ENCODE data around the gene RTN4R. TPM values are rescaled to one million over a fixed set of nuclear protein-coding genes. Genes with fewer than 3 reads are reported as not detected.

RTN4R gene
- total RNA-seq, 1 experiment from 2014 or later, result 9.6 TPM

GRCh38 chr22:20217563-20217962, 50.6 kb downstream of the RTN4R start:
- no TSS peak for BruUV-seq (replicated peaks)
- CTCF ChIA-PET, result no interaction called here
- no peak overlapping the region for H3K4me3 ChIP-seq (ENCODE audit: low read depth, low read length, poor library complexity, severe bottlenecking)
- H3K36me3 ChIP-seq (ENCODE audit: insufficient read depth, low read length, poor library complexity, severe bottlenecking), result no peaks in the 10 kb centered on the region
- H3K4me1 ChIP-seq (ENCODE audit: insufficient read depth, low read length, poor library complexity, severe bottlenecking), result peaks cover 31% of the 10 kb centered on the region
- no peaks in the 10 kb centered on the region for H3K9me3 ChIP-seq (ENCODE audit: low read depth, low read length, poor library complexity, severe bottlenecking)
- TF ChIP-seq CTCF (conservative IDR thresholded peaks at IDR 0.05; ENCODE audit: low read depth, low read length) (no peak), EZH2 (IDR thresholded peaks at IDR 0.05; ENCODE audit: borderline replicate concordance, low read depth, low read length, poor library complexity, severe bottlenecking) (no peak)
- H3K27ac ChIP-seq (ENCODE audit: low read depth, low read length, poor library complexity, severe bottlenecking), result no peak overlapping the region
- no peaks in the 10 kb centered on the region for H3K27me3 ChIP-seq (replicated peaks; ENCODE audit: insufficient read depth, low read depth, low read length, poor library complexity)
- POLR2A ChIA-PET (ENCODE audit: low non-redundant PET), result no interaction called here
- intact Hi-C loops (cut with micrococcal nuclease; ENCODE audit: unreplicated experiment), result no loop called here
- no peak for DNase-seq (ENCODE audit: low spot score)

GRCh38 chr22:20216863-20217499, 51.1 kb downstream of the RTN4R start:
- Histone ChIP-seq H3K4me1 (ENCODE audit: insufficient read depth, low read length, poor library complexity, severe bottlenecking) (peaks cover 35% of the 10 kb centered on the region), H3K4me3 (ENCODE audit: low read depth, low read length, poor library complexity, severe bottlenecking) (no peak overlapping the region), H3K27me3 (replicated peaks; ENCODE audit: insufficient read depth, low read depth, low read length, poor library complexity) (no peaks in the 10 kb centered on the region), H3K27ac (ENCODE audit: low read depth, low read length, poor library complexity, severe bottlenecking) (no peak overlapping the region), H3K9me3 (ENCODE audit: low read depth, low read length, poor library complexity, severe bottlenecking) (no peaks in the 10 kb centered on the region), H3K36me3 (ENCODE audit: insufficient read depth, low read length, poor library complexity, severe bottlenecking) (no peaks in the 10 kb centered on the region)
- ChIA-PET CTCF (no interaction called here), POLR2A (ENCODE audit: low non-redundant PET) (no interaction called here)
- BruUV-seq (replicated peaks), result no TSS peak
- no peak for DNase-seq (ENCODE audit: low spot score)
- no peak for TF ChIP-seq EZH2 (IDR thresholded peaks at IDR 0.05; ENCODE audit: borderline replicate concordance, low read depth, low read length, poor library complexity, severe bottlenecking)
- TF ChIP-seq CTCF (conservative IDR thresholded peaks at IDR 0.05; ENCODE audit: low read depth, low read length), result no peak
- intact Hi-C loops (cut with micrococcal nuclease; ENCODE audit: unreplicated experiment), result no loop called here

GRCh38 chr22:20215742-20216141, 52.4 kb downstream of the RTN4R start:
- H3K9me3 ChIP-seq (ENCODE audit: low read depth, low read length, poor library complexity, severe bottlenecking), result no peaks in the 10 kb centered on the region
- no peak for DNase-seq (ENCODE audit: low spot score)
- ChIA-PET CTCF (no interaction called here), POLR2A (ENCODE audit: low non-redundant PET) (no interaction called here)
- intact Hi-C loops (cut with micrococcal nuclease; ENCODE audit: unreplicated experiment), result no loop called here
- no peaks in the 10 kb centered on the region for H3K27me3 ChIP-seq (replicated peaks; ENCODE audit: insufficient read depth, low read depth, low read length, poor library complexity)
- TF ChIP-seq CTCF (conservative IDR thresholded peaks at IDR 0.05; ENCODE audit: low read depth, low read length) (no peak), EZH2 (IDR thresholded peaks at IDR 0.05; ENCODE audit: borderline replicate concordance, low read depth, low read length, poor library complexity, severe bottlenecking) (no peak)
- peaks cover 35% of the 10 kb centered on the region for H3K4me1 ChIP-seq (ENCODE audit: insufficient read depth, low read length, poor library complexity, severe bottlenecking)
- no peak overlapping the region for H3K4me3 ChIP-seq (ENCODE audit: low read depth, low read length, poor library complexity, severe bottlenecking)
- BruUV-seq (replicated peaks), result no TSS peak
- H3K36me3 ChIP-seq (ENCODE audit: insufficient read depth, low read length, poor library complexity, severe bottlenecking), result no peaks in the 10 kb centered on the region
- no peak overlapping the region for H3K27ac ChIP-seq (ENCODE audit: low read depth, low read length, poor library complexity, severe bottlenecking)

Measured in A673 (cell line).